ENCODE results near the gene ABCC8.

DNA sequence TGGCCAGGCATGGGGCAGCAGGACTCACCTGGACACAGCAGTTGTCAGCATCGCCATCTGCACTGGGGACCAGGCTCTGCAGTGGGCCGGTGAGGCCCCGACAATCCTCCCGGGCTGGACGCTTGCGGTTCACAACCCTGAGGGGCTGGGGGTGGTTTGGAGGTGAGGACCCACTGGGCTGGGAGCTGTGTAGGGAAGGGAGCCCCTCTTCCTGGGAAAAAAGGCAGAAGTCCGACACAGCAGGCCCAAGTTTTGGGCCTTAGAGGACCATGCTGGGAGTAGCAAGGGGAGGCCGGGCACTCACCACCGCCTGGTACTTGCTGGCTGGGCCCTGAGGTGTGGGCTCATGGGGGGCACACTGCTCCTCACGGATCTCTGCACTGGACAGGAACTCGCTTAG lies 48.4 kb downstream of the ABCC8 start:
- TF ChIP-seq, protein P1, sequence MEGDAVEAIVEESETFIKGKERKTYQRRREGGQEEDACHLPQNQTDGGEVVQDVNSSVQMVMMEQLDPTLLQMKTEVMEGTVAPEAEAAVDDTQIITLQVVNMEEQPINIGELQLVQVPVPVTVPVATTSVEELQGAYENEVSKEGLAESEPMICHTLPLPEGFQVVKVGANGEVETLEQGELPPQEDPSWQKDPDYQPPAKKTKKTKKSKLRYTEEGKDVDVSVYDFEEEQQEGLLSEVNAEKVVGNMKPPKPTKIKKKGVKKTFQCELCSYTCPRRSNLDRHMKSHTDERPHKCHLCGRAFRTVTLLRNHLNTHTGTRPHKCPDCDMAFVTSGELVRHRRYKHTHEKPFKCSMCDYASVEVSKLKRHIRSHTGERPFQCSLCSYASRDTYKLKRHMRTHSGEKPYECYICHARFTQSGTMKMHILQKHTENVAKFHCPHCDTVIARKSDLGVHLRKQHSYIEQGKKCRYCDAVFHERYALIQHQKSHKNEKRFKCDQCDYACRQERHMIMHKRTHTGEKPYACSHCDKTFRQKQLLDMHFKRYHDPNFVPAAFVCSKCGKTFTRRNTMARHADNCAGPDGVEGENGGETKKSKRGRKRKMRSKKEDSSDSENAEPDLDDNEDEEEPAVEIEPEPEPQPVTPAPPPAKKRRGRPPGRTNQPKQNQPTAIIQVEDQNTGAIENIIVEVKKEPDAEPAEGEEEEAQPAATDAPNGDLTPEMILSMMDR (IDR thresholded peaks at IDR 0.05) = no peak
- no peak for TF ChIP-seq POLR2A (IDR thresholded peaks at IDR 0.05)
